Measurements from ENCODE around the gene VPS26A.

VPS26A gene

DNA sequence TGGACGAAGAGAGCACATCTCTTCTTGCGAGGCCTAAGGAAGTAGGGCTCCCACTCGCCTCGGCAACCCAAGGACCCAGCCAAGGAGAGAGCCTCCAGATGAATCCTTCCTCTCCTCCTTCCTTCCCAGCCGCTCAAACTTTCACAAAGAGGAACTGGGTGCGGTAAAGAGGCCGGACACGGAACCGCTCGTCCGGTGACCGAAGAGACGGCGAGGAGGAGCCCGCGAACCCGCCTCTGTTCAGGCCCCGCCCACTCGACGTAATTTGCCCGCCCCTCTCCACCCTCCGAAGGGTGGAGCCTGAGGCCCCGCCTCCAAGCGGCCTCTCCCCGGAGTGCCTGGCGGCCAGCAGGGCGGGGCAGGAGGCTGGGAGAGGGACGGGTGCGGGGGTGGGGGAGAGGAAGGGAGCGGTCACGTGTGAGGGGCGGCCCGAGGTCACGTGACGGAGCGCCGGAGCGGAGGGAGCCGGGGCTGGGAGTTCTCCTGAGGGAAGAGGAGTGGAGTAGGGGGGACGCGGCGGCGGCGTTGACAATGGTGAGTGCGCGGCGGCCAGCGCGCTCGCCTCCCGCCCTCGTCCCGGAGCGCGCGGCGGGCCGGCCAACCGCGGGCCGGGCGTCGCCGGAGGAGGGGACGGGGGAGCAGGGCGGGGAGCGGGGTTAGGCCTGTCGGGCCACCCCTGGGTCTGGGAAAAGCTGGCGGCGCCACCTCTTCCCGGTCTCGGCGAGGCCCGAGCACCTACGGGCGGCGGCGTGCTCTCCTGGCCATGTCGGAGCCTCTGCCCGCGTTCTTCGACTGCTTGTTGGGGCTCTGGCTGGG lies at the start of gene VPS26A:
VPS26A (plus strand) TSS at position 432 of the 816 bp plus-strand sequence; CDS start at position 532, 100 bp downstream.
- peak; percentile 65 for DNase-seq

DNA sequence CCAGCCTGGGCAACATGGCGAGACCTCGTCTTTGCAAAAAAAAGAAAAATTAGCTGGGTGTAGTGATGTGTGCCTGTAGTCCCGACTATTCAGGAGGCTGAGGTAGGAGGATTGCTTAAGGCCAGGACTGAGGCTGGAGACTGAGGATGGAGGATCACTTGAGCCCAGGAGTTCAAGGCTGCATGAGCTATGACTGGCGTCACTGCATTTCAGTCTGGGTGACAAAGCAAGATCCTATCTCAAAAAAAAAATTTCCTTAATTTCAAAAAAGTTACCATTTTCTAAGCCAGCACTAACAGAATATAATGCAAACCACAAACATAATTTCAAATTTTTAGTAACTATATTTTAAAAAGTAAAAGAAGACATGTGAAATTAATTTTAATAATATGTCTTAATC lies 49.4 kb upstream of the VPS26A start:
- DNase-seq = no peak

DNA sequence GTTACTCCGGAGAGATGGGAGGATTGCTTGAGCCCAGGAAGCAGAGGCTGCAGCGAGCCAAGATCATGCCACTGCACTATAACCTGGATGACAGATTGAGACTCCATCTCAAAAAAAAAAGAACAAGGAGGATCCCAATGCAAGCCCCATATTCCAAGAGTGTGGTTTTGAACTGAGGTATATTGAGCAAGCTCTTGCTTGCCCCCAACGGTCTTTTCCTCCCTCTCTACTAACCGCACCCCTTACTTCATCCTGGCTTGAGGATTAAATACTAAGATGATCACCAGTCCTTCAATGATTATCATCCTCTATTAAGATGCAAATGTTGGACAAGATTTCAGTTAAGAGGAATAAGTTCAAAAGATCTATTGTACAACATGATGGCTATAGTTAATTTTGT lies 48.5 kb upstream of the VPS26A start:
- no peak for DNase-seq

DNA sequence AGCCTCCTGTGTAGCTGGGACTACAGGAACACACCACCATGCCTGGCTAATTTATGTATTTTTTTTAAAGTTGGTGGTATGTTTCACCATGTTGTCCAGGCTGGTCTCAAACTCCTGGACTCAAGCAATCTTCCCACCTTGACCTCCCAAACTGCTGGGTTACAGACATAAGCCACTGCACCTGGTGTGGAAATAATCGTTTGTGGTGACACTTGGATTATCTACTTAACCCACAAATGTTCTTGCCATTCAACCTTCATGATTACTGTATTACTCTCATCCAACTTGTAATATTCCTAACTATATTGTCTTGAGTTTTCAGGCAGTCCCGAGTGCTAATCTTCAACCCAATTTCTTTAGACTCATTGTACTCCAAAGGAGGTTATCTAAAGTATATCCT lies 45.7 kb upstream of the VPS26A start:
- no peak for DNase-seq

DNA sequence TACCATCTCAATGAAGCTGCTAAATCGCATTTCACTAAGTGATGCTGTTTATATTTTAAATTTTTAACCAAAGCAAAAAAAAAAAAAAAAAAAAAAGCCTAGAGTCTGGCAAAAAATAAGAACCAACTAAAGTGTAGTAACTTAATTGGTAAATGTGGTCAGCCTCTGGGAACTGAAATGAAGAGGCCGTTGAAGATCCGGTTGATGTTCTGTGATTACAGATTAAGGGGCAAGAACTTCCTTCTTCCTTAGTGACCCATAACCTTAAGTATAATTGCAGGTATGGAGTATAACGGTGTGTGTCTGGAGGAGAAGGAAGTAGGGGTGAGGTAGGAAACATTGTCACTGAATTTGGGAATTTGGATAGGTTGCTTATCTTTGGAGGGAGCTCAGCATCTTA lies 43.8 kb upstream of the VPS26A start:
- DNase-seq = no peak

DNA sequence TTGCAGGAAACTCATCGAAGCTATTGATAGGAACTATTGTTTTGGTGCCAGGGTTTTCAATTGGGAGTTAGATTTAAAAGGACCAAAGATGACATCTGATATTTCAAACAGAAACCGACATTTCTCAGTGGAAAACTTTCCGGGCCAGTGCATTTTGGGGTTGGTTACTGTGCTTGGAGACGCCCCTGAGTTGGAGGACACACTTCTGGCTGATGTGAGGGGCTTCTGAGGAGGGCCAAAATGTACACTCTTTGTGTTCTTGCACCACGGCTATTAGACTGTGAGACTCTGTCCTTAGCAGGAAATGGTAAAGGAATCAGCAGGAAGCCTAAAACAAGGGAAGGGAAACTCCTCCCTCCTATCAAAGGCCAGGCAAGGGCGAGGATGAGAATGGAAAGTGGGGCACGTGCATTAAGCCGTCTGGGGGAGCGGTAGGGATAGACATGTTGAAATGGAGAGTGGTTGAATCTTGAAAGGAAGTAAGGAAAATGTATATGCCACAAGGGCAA lies 37.9 kb upstream of the VPS26A start:
- no peak for DNase-seq

DNA sequence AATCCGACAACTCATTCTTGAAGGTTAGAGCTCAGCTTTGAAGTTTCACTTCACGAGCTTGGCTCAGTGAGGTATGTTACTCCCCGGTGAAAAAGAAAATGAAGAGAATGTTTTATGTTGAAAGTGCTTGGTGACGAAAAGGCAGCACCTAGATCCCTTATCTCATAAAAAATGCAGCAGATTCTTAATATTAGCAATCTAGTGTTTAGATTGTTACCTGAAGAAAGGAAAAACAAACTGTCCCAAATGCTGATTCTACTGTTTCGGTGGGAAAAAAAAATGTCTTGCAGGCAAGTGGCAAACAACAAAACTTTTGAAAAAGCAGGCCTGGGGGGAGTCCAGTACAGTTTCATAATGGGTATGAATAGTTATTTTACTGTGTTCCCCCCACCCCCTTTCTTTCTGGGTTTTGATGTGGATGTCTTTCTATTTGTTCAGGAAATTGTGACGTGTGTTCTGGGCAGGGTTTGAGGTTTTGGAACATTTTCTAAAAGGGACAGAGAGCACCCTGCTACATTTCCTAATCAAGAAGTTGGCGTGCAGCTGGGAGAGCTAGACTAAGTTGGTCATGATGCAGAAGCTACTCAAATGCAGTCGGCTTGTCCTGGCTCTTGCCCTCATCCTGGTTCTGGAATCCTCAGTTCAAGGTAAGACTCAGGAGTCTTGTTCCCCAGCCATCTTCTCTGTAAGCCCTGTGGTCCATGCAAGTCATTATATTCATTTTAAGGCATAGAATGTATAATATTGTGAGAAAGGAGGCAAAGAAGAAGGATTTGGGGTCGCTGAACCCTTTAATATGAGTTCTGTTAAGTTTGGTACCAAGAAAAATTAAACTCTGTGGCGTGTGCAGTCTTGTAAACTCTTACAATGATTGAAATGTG lies 36.1 kb upstream of the VPS26A start, which contains the start of gene SRGN:
SRGN (plus strand) TSS at position 514 of the 881 bp plus-strand sequence; CDS start at position 569, 55 bp downstream.
- no peak for DNase-seq

DNA sequence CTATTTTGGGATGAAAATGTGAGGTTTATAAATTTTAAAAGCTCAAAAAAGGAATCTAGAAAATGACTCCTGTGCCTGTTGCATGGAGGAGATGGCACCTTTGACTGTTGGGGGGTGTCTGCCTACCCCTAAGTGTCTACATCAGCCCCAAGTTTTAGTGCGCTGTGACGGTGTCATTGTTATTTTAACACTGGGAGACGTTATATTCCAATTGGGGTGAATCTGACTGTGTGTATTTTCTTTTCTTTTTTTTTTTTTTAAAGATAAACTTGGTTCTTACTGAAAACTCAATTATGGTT lies 35.6 kb upstream of the VPS26A start:
- DNase-seq = no peak

DNA sequence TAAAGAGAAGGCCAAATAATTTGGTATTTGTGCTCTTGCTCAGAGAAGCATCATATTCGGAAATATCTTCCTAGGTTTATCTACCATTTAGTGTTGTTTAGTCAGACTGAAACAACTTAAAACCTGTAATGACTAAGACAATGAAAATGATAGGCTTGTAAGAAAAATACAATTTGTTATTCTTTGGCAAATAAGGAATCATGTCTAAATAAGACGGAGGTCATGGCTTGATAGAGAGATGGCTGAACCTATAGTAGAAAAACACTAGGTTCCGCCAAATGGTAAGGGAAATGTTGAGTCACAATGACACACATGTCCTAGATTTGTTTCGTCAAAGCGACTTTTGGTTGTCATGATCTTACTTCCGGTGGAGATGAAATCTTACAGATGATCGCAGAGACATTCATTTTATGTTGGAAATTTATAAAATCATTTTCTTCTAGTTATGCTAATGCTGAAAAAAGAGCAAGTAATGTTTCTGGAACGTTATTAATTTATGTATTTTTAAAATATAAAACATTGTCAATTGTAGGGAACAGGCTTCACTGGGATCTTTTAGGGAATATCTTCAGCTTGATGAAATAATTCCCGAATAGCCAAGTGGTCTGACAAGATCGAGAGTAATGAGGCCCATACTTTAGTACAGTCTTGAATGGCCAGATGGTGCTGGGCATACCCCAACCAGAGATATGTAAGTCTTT lies 35.0 kb upstream of the VPS26A start:
- no peak for DNase-seq

DNA sequence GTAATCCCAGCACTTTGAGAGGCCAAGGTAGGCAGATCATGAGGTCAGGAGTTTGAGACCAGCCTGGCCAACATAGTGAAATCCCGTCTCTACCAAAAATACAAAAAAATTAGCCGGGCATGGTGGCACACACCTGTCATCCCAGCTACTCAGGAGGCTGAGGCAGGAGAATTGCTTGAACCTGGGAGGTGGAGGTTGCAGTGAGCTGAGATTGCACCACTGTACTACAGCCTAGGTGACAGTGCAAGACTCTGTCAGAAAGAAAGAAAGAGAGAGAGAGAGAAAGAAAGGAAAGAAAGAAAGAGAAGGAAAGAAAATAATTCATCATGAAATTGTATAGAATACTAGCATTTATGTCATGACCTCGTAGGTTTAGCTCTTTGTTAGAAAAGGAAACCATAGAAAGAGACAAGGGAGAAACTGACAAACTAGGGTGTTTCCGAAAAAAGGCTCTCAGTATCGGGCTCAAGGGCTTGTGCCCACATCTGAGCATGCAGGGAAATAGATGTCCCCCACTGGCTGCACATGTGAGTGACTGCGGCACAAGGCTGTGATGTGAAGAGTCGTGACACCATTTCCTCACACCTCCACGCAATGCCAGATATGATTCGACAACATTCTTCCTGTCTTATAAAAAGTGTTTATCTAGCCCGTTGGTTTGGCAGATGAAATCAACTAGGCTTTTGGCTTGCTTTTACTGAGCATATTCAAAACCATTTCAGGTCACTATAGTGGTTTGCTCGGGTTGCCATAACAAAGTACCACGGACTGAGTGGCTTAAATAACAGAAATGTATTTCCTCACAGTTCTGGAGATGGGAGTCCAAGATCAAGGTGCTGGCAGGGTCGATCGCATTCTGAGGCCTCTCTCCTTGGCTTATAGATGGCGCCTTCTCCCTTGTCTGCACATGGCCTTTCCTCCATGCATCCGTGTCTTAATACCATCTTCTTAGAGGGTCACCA lies 34.1 kb upstream of the VPS26A start:
- no peak for DNase-seq

DNA sequence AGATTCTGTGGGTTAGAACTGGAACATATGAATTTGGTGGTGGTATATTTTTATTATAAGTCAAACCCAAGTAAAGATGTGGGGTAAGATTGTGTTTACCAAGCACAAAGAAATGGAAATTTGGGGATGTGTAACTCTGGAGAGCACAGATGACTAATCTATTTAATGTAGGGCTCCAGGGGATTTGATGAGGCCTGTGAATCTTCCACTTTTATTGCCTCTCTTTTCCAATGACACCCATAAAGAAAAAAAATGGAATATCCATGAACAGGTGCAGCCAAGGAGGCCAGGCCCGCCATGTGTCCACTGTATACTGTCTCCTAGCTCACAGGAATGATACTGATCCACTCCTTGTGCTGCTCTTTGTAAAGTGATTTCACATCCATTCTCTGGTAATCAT lies 33.3 kb upstream of the VPS26A start:
- no peak for DNase-seq

DNA sequence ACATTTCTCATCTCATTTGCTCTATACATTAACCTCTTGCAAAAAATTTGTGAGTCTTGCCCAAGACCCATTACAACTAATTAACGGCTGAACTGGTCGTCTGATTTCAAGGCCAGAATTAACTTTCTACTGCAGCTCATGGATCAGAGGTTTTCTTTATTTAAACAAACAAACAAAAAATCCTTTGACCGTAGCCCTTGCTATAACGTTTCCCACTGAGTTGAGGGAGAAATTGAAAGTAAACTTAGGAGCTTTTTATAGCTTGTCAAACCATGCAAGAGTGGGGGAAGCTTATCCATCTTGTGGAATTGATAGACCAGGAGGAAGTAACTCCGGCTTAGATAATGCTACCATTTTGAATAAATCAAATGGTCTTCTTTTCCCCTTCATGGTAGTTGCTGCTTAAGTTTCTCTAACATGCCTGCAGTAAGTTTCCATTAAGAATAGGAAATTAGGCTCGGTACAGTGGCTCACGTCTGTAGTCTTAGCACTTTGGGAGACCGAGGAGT lies 32.8 kb upstream of the VPS26A start:
- DNase-seq = no peak

DNA sequence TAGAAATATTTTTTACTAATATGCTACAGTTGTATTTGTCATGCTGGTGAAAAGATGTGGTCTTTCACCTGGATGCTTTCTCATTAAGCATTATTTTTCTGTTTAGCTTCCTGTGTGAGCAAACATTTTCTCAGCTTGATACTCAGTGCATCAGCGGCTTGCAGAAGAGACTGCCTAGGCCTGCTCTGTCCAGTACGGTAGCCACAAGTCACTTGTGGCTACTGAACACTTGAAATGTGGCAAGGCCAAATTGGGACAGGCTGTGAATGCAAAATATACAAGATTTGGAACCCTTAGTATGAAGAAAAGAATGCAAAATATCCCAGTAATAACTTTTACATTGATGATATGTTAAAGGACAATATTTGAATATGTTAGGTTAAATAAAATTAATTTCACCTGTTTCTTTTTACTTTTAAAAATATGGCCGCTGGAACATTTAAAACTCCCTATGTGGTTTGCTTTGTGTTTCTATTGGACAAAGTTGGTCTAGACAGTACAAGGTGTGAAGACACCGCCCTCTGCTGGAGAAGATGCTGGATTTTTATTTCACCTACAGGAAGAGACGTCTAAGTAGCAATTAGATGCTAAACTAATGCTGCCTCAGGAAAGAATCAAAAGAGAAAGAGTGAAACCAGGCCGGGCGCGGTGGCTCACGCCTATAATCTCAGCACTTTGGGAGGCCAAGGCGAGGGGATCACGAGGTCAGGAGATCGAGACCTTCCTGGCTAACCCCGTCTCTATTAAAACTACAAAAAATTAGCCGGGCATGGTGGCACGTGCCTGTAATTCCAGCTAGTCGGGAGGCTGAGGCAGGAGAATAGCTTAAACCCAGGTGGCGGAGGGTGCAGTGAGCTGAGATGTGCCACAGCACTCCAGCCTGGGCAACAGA lies 30.8 kb upstream of the VPS26A start:
- DNase-seq = peak; percentile 9

DNA sequence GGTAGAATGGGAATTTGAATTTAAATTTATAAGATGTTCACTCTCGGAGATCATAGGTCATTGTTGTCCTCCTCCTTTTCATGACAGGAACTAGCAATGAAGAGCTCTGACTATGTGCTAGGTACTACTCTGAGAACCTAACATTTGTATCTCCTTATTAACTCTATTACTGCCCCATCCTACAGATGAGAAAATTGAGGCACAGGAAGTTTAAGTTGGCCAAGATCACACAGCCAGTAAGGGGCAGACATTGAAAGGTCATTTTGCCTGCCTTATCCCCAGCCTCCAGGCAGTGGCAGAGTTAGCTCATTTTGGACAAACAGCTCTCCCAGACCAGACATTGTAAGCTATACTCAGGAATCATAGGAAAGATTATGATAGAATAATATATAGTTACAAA lies 30.0 kb upstream of the VPS26A start:
- no peak for DNase-seq

DNA sequence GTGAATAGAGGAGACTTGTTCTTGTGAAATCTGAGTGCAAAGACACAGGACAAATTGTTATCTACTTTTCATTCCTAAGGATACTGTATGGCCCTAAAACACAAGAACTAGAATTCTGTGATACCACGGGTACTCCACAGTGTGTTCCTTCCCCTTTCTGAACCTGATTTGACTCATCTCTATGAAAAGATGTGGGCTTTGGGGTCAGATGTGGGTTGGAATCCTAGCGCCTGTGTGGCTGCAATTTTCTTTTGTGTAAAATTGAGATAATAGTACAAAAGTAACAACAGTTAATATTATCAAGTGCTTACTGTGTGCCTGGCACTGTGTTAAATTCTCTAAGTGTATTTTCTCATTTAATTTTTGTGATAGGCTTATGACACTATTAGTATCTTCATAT lies 27.9 kb upstream of the VPS26A start:
- no peak for DNase-seq

DNA sequence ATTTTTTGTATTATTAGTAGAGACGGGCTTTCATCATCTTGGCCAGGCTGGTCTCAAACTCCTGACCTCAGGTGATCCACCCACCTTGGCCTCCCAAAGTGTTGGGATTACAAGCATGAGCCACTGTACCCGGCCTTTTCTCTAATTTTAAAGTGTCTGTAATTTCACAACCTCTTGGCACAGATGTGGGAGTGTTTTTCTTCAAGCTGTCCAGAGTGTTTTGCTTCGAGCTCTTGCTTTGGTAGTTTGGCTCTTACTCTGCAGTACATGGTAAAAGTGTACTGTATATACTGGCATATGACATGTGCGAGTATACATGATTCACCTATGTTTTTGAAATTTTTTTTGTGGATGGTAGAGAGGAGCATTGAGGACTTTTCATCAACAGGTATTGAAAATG lies 26.2 kb upstream of the VPS26A start:
- no peak for DNase-seq

DNA sequence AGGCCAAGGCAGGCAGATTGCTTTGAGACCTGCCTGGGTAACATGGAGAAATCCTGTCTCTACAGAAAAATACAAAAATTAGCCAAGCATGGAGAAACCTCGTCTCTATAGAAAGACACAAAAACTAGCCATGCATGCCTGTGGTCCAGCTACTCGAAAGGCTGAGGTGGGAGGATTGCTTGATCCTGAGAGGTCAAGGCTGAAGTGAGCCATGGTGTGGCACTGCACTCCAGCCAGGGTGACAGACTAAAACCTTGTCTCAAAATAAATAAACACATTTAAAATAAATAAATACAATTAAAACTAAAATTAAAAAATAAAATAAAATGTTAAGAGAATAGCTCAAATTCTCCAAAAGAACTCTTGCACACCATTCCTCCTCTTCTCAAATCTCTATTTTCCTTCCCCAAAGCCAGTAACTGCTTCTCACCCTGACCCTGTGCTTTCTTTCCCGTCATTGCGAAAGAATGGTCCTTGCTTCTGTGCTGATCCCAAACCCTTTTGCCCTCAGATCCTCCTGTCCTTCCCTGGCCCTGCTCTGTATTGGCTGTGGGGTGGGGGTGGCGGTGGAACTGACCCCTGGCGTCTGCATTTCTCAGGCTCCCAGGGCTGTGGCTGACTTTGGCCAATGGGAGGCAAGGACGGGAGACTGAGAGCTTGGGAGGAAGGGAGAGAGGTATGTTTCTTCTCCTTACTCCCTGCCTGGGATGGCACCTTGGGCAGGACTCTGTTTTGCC lies 23.7 kb upstream of the VPS26A start:
- DNase-seq = no peak

DNA sequence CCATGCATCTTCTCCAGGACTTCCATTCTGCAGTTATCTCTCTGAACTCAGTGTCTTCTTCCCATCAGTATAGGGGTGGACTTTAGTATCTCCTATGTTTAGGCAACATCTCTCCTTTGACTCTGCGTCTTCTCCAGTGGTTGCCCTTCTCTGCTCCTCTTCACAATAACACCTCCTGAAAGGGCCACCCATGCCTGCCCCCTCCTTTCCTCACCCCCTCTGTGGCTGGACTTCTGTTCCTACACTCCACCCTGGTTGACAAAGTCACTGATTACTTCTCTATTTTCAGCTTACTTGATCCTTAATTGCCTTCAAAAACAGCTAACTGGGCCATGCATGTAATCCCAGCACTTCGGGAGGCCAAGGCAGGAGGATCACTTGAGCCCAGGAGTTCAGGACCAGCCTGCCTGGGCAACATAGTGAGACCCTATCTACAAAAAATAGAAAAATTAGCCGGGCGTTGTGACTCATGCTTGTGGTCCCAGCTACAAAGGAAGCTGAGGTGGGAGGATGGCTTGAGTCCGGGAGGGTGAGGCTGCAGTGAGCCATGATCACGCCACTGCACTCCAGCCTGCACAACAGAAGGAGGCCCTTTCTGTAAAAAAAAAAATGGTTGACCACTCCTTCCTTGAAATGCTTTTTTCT lies 22.4 kb upstream of the VPS26A start:
- no peak for DNase-seq

DNA sequence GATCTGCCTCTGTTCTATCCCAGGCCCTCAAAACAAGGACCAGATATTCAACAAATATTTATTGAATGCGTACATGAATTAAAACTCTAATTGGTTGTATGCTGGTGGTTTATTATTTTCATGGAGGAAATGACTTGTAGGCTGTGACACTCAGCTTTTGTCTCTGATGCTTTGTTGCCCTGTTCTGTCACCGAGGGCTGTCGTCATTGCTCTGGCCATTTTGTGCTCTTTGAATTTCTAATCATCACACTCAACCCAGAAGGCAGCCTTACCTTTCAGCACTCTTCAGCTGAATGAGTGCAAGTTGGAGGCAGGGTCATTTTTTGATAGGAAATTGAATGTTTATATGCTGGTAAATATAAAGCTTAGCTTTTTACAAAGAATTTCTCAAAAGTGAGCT lies 21.5 kb upstream of the VPS26A start:
- DNase-seq = no peak

DNA sequence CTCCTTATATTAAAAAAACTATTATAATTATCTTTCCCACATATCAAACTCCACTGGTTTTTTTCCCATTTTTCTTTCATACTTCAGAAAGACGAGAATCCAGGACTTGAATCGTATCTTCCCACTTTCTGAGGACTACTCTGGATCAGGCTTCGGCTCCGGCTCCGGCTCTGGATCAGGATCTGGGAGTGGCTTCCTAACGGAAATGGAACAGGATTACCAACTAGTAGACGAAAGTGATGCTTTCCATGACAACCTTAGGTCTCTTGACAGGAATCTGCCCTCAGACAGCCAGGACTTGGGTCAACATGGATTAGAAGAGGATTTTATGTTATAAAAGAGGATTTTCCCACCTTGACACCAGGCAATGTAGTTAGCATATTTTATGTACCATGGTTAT lies 20.2 kb upstream of the VPS26A start:
- DNase-seq = no peak
